ENCODE measurements around the gene ABHD2.

ABHD2 gene

DNA sequence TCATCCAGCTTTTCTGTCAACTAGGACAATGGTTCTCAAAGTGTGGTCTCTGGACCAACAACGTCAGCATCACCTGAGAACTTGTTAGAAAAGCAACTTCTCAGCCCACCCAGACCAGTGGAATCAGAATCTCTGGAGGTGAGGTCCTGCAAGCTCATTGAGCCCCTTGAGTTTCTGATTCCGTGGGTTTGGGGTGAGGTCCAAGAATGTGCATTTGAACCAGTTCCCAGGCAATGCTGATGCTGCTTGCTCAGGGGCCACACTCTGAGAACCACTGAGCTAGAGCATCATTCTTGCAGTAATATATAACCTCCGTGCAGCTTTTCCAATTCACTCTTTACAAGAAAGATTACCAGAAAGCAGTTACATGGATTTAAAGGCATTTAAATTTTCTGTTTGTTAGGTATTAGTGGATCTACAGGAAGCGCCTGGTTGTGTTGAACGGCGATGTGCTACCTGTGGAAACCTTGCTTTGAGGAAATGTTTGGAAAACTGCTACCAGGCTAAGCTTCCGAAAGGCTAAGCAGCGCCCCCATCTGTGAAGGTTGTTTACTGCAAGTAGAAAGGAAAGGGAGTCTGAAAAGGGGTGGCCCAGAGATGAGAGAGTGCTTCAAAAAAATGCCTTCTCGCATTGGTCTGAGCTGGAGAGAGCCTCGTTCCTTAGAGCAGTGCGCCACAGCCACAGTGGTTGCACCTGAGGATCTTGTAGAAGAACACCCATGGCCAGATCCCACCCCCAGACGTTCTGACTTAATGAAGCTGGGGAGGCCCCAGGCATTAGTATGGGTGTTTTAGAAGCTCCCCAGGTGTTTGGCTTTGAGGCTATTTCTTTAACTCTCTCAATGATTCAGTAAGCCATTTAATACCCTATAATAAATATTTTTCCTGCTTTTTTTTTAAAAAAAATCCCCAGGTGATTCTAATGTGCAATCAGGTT, 83.1 kb downstream of the ABHD2 start:
- TF ChIP-seq, protein P1, sequence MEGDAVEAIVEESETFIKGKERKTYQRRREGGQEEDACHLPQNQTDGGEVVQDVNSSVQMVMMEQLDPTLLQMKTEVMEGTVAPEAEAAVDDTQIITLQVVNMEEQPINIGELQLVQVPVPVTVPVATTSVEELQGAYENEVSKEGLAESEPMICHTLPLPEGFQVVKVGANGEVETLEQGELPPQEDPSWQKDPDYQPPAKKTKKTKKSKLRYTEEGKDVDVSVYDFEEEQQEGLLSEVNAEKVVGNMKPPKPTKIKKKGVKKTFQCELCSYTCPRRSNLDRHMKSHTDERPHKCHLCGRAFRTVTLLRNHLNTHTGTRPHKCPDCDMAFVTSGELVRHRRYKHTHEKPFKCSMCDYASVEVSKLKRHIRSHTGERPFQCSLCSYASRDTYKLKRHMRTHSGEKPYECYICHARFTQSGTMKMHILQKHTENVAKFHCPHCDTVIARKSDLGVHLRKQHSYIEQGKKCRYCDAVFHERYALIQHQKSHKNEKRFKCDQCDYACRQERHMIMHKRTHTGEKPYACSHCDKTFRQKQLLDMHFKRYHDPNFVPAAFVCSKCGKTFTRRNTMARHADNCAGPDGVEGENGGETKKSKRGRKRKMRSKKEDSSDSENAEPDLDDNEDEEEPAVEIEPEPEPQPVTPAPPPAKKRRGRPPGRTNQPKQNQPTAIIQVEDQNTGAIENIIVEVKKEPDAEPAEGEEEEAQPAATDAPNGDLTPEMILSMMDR (IDR thresholded peaks at IDR 0.05) = peak; percentile 85
- TF ChIP-seq ZFX (IDR thresholded peaks at IDR 0.05; ENCODE audit: borderline replicate concordance) = no peak
- no peak overlapping the region for H3K27ac ChIP-seq

DNA sequence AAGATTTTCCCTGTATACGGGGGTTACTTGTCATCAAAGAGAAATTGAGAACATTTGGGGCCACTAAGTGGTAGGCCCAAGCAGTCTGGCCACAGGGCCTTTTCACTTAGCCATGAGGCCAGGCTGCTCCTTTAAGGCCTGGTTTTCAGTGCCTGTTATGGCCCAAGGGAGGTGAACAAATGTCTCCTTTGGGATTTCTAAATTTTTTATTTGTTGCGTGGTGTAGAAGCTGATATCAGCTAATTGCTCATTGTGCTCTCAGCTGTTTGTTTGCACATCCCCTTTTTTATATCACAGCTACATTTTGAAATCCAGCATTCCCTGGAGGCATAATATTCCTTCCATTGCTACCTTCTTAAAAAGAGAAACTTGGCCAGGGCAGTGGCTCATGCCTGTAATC, 84.7 kb downstream of the ABHD2 start:
- TF ChIP-seq, protein P1 (IDR thresholded peaks at IDR 0.05) = no peak
- no peak for TF ChIP-seq ZFX (IDR thresholded peaks at IDR 0.05; ENCODE audit: borderline replicate concordance)
- H3K27ac ChIP-seq = no peak overlapping the region

DNA sequence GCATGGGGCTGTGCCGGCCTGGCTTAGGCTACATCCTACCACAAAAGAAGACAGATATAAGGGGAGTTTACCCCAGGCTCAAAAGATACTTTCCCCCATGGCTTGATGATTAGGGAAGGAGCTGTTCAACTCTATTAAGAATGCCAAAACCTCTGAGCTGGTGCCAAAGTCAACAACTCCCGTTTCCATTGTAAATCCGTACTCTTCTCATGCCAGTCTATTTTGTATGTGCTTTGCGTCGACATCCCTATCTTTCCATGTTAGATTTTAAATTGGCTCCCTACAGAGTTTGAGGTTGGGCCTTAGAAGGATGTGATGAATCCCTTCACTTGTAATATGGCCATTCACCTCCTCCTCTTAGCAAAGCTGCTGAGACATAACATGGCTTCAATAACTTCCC, 86.2 kb downstream of the ABHD2 start:
- H3K27ac ChIP-seq = no peak overlapping the region
- TF ChIP-seq, protein P1 (IDR thresholded peaks at IDR 0.05) = no peak
- no peak for TF ChIP-seq ZFX (IDR thresholded peaks at IDR 0.05; ENCODE audit: borderline replicate concordance)

DNA sequence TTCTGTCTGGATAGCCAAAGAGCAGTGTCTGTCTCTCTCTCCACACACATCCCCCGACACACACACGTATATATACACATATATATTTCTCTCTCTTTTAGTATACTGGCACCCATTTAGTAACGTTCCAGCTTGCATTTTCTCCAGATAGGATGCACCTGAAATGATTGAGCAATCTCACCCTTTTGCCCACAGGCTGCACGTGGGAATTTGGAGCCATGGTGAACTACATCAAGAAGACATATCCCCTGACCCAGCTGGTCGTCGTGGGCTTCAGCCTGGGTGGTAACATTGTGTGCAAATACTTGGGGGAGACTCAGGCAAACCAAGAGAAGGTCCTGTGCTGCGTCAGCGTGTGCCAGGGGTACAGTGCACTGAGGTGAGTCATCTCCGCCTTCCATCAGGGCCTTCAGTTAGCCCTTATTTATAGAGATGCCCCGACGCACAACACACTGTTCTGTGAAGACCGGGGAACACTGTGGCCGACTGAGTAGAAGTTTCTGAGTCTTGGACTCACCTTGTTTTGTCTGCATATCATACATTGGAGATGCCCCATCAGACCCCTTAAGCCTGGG, 87.4 kb downstream of the ABHD2 start:
- H3K27ac ChIP-seq = no peak overlapping the region
- TF ChIP-seq, protein P1 (IDR thresholded peaks at IDR 0.05) = no peak
- no peak for TF ChIP-seq ZFX (IDR thresholded peaks at IDR 0.05; ENCODE audit: borderline replicate concordance)

DNA sequence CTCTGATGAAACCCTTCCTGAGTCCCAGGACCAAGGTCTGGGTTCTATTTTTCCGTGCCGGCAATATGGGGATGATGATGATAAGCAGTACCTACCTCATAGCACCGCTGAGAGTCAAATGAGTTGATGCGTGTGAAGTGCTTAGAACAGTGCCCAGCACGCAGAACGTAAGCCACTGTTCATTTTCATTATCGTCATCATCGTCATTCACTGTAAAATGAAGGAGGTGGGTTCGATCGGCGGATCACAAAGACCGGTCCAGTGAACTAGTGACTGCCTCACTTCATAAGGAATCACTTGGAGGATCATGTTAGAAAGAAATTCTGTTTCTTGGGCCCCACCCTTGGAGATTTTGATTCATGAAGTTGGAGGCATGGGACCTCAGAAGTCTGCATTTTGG, 88.9 kb downstream of the ABHD2 start:
- no peak overlapping the region for H3K27ac ChIP-seq
- TF ChIP-seq, protein P1 (IDR thresholded peaks at IDR 0.05) = no peak
- no peak for TF ChIP-seq ZFX (IDR thresholded peaks at IDR 0.05; ENCODE audit: borderline replicate concordance)

DNA sequence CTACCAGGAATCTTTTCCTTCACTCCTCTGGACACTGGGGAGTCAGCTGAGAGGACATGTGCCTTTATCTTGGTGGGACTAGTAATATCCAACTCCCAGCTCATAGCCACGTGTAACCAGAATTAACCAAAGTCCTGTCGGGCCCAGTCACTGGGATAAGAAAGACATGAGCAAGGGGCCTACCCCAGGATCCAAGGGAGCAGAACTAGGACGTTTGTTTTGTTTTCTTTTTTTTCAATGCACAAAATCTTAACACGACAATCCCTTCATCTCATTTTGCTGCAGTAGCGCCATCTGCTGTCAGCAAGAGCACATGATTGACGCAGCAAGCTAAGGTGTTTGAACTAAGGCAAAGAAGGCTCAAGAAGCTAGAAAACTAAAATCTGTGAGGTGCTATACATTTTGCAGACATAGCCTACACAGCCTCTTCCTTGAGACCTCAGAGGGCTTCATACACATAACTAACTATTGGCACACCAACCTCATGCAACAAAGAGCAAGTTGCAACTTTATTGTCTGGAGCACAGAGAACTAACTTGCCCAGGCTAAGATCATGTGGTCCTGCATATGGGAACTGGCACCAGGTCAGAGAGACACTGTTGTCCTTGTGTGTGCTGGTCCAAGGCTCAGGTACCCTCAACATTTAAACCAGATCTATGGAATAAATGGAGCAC, 89.5 kb downstream of the ABHD2 start:
- no peak for TF ChIP-seq ZFX (IDR thresholded peaks at IDR 0.05; ENCODE audit: borderline replicate concordance)
- TF ChIP-seq, protein P1 (IDR thresholded peaks at IDR 0.05) = peak; percentile 87
- H3K27ac ChIP-seq = no peak overlapping the region

Data from 22Rv1 (cell line).